Upper lobe of left lung (tissue), 4 donors: ENCODE data around the gene FRAS1.

ENCODE experiments used
- CTCF ChIP-seq, 6 experiments: fragments of 450-650 bp in 4 of 6; fragments of 200-600 bp in 2 of 6; sonication (generic) in 2 of 6; IDR thresholded peaks; one replicate each; pipeline ENCODE4 v1.5.1; 2016 to 2019; ENCODE audit warnings: antibody characterized with exemption in 6 of 6
- EP300 ChIP-seq, 4 donors: sonication (generic); formaldehyde crosslinking; IDR thresholded peaks; one replicate each; pipeline ENCODE4 v1.5.1; 2017; ENCODE audit warnings: antibody characterized with exemption in 4 of 4, control low read depth in 2 of 4
- POLR2A ChIP-seq, 4 donors: fragments of 450-650 bp; IDR thresholded peaks; one replicate each; pipeline ENCODE4 v1.5.1; 2016 to 2017; ENCODE audit warnings: antibody characterized with exemption in 4 of 4, mild to moderate bottlenecking in 2 of 4
- POLR2AphosphoS5 ChIP-seq, 2 donors: sonication (generic); formaldehyde crosslinking; IDR thresholded peaks; one replicate each; pipeline ENCODE4 v1.5.1; 2017; ENCODE audit warnings: antibody characterized with exemption in 2 of 2

GRCh38 chr4:78528327-78528726 is 471.2 kb downstream of the FRAS1 start:
- TF ChIP-seq EP300 (IDR thresholded peaks at IDR 0.05) (no peak), CTCF (IDR thresholded peaks at IDR 0.05) (no peak), POLR2A (IDR thresholded peaks at IDR 0.05) (no peak), POLR2AphosphoS5 (IDR thresholded peaks at IDR 0.05) (no peak)
